Measurements from ENCODE around the gene GATD1. TPM values are rescaled to one million over a fixed set of nuclear protein-coding genes. Genes with fewer than 3 reads are reported as not detected.
A peak's percentile ranks its signal among the peaks of the same experiment; 100 is the strongest.

The GATD1 gene
- total and polyA plus RNA-seq, 9 of the 15 experiments (the other 6 are each of a cell fraction or from before 2014, with no cell fraction given) = 2.8 to 144 (median 36.9) TPM

DNA sequence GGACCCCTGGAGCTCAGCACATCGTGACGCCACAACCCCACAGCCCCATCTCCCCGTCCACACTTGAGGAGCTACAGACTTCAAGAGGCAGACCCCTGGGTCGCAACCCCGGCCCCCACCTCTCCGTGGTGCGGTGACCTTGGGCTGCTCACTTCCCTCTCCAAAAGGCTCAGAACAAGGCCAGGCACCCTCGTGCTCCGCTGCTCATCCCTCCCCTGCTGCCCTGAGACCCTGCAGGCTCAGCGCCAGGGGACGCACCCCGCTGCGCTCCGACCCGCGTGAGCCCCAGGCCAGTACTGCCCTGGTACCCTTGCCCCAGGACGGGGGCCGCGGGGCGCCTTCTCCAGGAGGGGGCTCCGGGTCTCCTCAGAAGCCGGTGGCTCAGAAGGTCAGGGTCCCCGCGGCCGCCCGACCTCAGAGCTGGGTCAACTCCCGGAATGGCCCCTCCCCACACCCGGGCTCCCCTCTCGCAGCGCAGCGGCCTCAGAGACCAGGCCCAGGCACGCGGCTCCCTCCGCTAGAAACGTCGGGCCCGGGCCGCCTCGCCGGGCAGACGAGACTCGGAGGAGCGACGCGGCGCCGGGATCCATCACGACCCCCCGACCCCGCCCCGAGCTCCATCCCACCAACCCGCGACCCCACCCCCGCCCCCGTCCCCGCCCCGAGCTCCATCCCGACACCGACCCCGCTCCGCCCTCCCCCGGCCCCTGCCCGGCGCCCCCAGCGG lies 563 bp downstream of the GATD1 start:
- FAIRE-seq = no peak
- Histone ChIP-seq H3K27ac (ENCODE audit: extremely low read depth, low read depth, low read length) (peak overlapping the region; percentile 76), H2AFZ (ENCODE audit: low read depth, low read length) (peak overlapping the region; percentile 68; the same call in 1 of the 2 replicates), H3K4me3 (peak overlapping the region; percentile 81), H3K9me1 (ENCODE audit: control insufficient read depth, insufficient read depth, low read length) (peaks cover 6% of the 10 kb centered on the region), H3K79me2 (ENCODE audit: control insufficient read depth, insufficient read depth, low read length) (peaks cover 71% of the 10 kb centered on the region), H3K9ac (ENCODE audit: insufficient read depth in 1 of 2, low read depth in 2 of 2, low read length in 2 of 2) (peak overlapping the region; percentile 77 to 98), H3K4me1 (replicated peaks in 1 of 2; ENCODE audit: control insufficient read depth in 2 of 2, insufficient read depth in 2 of 2, low read length in 2 of 2) (peaks cover 16 to 87% of the 10 kb centered on the region in 2 experiments), H3K9me3 (replicated peaks; ENCODE audit: control insufficient read depth, insufficient read depth, low read depth, low read length) (no peaks in the 10 kb centered on the region; the same call in 1 of the 2 replicates), H4K20me1 (replicated peaks; ENCODE audit: control insufficient read depth, insufficient read depth, low read length) (peaks cover 28% of the 10 kb centered on the region), H3K27me3 (ENCODE audit: control insufficient read depth in 2 of 2, insufficient read depth in 2 of 2, low read length in 2 of 2) (no peaks in the 10 kb centered on the region), H3K36me3 (ENCODE audit: control insufficient read depth, insufficient read depth, low read length) (peaks cover 54% of the 10 kb centered on the region), H3K4me2 (ENCODE audit: insufficient read depth, low read length) (peak overlapping the region; percentile 84)
- POLR2A ChIA-PET = interaction anchor here (0.6 to 1.7 kb wide), 5 partner anchors 8 to 55 kb away, joined by 3 to 9 read pairs (median 3); no protein-coding TSS in a partner anchor
- in situ Hi-C loops (cut with MboI) = no loop called here
- TSS peak; percentile 72 for BruUV-seq (replicated peaks)
- CTCF ChIA-PET (ENCODE audit: low intra/inter-chr PET ratio) = interaction anchor here (0.5 kb wide), 1 partner anchor 22 kb away, joined by 3 read pairs; the partner anchor contains the start of gene SLC25A22
- WGBS (ENCODE audit: insufficient coverage, low coverage, missing lambda C conversion rate) = under 1% methylated on average over 26 of the region's 65 CpGs
- peak; percentile 59 to 90 (median 84) for DNase-seq (ENCODE audit: extremely low read depth in 1 of 4, low spot score in 3 of 4)
- ATAC-seq = peak; percentile 53
- intact Hi-C loops (cut with micrococcal nuclease) = no loop called here
- TF ChIP-seq KHSRP (IDR thresholded peaks at IDR 0.05) (no peak), RBM39 (optimal IDR thresholded peaks at IDR 0.05; ENCODE audit: low read depth, low read length) (no peak), RBBP5 (IDR thresholded peaks at IDR 0.05; ENCODE audit: borderline replicate concordance, insufficient read depth, low read length, poor library complexity, severe bottlenecking) (peak; percentile 63), RB1 (IDR thresholded peaks at IDR 0.05; ENCODE audit: low read depth) (peak; percentile 45), CREB1 (IDR thresholded peaks at IDR 0.05) (no peak), CREB1 (CRISPR knock-in tag; IDR thresholded peaks at IDR 0.05) (0 out of 2 replicates have a peak, but pooled peaks have one; percentile 10), IRF2 (CRISPR knock-in tag; IDR thresholded peaks at IDR 0.05) (no peak), PHTF2 (CRISPR knock-in tag; IDR thresholded peaks at IDR 0.05) (no peak), ZNF830 (CRISPR knock-in tag; IDR thresholded peaks at IDR 0.05) (no peak), EP400 (IDR thresholded peaks at IDR 0.05) (peak; percentile 64; the same call in 1 of the 2 replicates), SUPT5H (IDR thresholded peaks at IDR 0.05) (peak; percentile 42; the same call in 1 of the 2 replicates), ZFX (CRISPR knock-in tag; IDR thresholded peaks at IDR 0.05) (0 out of 2 replicates have a peak, but pooled peaks have one; percentile 29), NCOA2 (IDR thresholded peaks at IDR 0.05; ENCODE audit: partially characterized antibody in 2 of 2) (no peak)
- TF ChIP-seq, protein P1, sequence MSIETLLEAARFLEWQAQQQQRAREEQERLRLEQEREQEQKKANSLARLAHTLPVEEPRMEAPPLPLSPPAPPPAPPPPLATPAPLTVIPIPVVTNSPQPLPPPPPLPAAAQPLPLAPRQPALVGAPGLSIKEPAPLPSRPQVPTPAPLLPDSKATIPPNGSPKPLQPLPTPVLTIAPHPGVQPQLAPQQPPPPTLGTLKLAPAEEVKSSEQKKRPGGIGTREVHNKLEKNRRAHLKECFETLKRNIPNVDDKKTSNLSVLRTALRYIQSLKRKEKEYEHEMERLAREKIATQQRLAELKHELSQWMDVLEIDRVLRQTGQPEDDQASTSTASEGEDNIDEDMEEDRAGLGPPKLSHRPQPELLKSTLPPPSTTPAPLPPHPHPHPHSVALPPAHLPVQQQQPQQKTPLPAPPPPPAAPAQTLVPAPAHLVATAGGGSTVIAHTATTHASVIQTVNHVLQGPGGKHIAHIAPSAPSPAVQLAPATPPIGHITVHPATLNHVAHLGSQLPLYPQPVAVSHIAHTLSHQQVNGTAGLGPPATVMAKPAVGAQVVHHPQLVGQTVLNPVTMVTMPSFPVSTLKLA (conservative IDR thresholded peaks at IDR 0.05) = peak; percentile 30 to 45; a peak in 2 of 4 replicates
- TF ChIP-seq, protein P2, sequence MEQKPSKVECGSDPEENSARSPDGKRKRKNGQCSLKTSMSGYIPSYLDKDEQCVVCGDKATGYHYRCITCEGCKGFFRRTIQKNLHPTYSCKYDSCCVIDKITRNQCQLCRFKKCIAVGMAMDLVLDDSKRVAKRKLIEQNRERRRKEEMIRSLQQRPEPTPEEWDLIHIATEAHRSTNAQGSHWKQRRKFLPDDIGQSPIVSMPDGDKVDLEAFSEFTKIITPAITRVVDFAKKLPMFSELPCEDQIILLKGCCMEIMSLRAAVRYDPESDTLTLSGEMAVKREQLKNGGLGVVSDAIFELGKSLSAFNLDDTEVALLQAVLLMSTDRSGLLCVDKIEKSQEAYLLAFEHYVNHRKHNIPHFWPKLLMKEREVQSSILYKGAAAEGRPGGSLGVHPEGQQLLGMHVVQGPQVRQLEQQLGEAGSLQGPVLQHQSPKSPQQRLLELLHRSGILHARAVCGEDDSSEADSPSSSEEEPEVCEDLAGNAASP (IDR thresholded peaks at IDR 0.05) = no peak
- TF ChIP-seq, protein P3, sequence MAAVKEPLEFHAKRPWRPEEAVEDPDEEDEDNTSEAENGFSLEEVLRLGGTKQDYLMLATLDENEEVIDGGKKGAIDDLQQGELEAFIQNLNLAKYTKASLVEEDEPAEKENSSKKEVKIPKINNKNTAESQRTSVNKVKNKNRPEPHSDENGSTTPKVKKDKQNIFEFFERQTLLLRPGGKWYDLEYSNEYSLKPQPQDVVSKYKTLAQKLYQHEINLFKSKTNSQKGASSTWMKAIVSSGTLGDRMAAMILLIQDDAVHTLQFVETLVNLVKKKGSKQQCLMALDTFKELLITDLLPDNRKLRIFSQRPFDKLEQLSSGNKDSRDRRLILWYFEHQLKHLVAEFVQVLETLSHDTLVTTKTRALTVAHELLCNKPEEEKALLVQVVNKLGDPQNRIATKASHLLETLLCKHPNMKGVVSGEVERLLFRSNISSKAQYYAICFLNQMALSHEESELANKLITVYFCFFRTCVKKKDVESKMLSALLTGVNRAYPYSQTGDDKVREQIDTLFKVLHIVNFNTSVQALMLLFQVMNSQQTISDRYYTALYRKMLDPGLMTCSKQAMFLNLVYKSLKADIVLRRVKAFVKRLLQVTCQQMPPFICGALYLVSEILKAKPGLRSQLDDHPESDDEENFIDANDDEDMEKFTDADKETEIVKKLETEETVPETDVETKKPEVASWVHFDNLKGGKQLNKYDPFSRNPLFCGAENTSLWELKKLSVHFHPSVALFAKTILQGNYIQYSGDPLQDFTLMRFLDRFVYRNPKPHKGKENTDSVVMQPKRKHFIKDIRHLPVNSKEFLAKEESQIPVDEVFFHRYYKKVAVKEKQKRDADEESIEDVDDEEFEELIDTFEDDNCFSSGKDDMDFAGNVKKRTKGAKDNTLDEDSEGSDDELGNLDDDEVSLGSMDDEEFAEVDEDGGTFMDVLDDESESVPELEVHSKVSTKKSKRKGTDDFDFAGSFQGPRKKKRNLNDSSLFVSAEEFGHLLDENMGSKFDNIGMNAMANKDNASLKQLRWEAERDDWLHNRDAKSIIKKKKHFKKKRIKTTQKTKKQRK (IDR thresholded peaks at IDR 0.05; ENCODE audit: borderline replicate concordance, low read depth, low read length) = no peak

Data from K562 (cell line).